Activated CD4-positive, alpha-beta memory T cell treated with anti-CD3 and anti-CD28 coated beads for 36 hours (primary cell): ENCODE data around the gene DAB1. TPM values are rescaled to one million over a fixed set of nuclear protein-coding genes. Genes with fewer than 3 reads are reported as not detected.

Experiments
- CTCF ChIA-PET: fragments of 350-600 bp; sonication (Branson Sonifier 250); formaldehyde crosslinking; loops from one replicate; lab custom pipeline; 2021; ENCODE audit warnings: antibody characterized with exemption, inconsistent platforms; lab: Charles Lee
- POLR2A ChIA-PET: fragments of 350-600 bp; sonication (Branson Sonifier 250); formaldehyde crosslinking; loops from one replicate; lab custom pipeline; 2021; ENCODE audit warnings: antibody characterized with exemption; lab: Charles Lee
- DNase-seq: peaks from one replicate; pipeline ENCODE4 v3.0.0-alpha.2; 2020
- H3K27ac Mint-ChIP-seq: one replicate; pipeline ENCODE4 v1.8.0; 2021; ENCODE audit warnings: mixed read lengths
- H3K27me3 Mint-ChIP-seq: one replicate; pipeline ENCODE4 v1.8.0; 2021; ENCODE audit warnings: mixed read lengths
- H3K36me3 Mint-ChIP-seq: one replicate; pipeline ENCODE4 v1.8.0; 2021; ENCODE audit warnings: mixed read lengths
- H3K4me1 Mint-ChIP-seq: one replicate; pipeline ENCODE4 v1.8.0; 2021; ENCODE audit warnings: low read depth, mixed read lengths
- H3K4me3 Mint-ChIP-seq: one replicate; pipeline ENCODE4 v1.8.0; 2021; ENCODE audit warnings: mild to moderate bottlenecking, mixed read lengths
- H3K9me3 Mint-ChIP-seq: one replicate; pipeline ENCODE4 v1.8.0; 2021; ENCODE audit warnings: mixed read lengths
- intact Hi-C: fragments of 100-400 bp; cut with micrococcal nuclease; formaldehyde crosslinking; loops from one replicate; pipeline ENCODE4 v1.15.1; 2023
- total RNA-seq, 2 experiments: library from RNA; stranded (reverse); gene quantifications; one replicate each; pipeline ENCODE4 v1.2.3, GENCODE V29; 2021

Gene DAB1
- total RNA-seq, 2 experiments from 2014 or later: 0.24 to 0.46 TPM

- ChIA-PET POLR2A (no interaction called here), CTCF (no interaction called here)
- intact Hi-C loops: no loop called here
- Mint-ChIP-seq H3K27ac (no peak overlapping the region), H3K36me3 (no peaks in the 10 kb centered on the region), H3K4me1 (no peaks in the 10 kb centered on the region), H3K9me3 (no peaks in the 10 kb centered on the region), H3K27me3 (no peaks in the 10 kb centered on the region), H3K4me3 (no peak overlapping the region)
- no peak for DNase-seq
These were observed 403.6 kb downstream of the DAB1 start for GRCh38 chr1:57020216-57020615.

- Mint-ChIP-seq H3K36me3 (no peaks in the 10 kb centered on the region), H3K27me3 (no peaks in the 10 kb centered on the region), H3K27ac (no peak overlapping the region), H3K9me3 (no peaks in the 10 kb centered on the region), H3K4me3 (no peak overlapping the region), H3K4me1 (no peaks in the 10 kb centered on the region)
- DNase-seq: no peak
- ChIA-PET POLR2A (no interaction called here), CTCF (no interaction called here)
- intact Hi-C loops: no loop called here
These were observed 404.5 kb downstream of the DAB1 start for GRCh38 chr1:57019236-57019839.

- Mint-ChIP-seq H3K27me3 (no peaks in the 10 kb centered on the region), H3K9me3 (no peaks in the 10 kb centered on the region), H3K27ac (no peak overlapping the region), H3K4me1 (no peaks in the 10 kb centered on the region), H3K36me3 (no peaks in the 10 kb centered on the region), H3K4me3 (no peak overlapping the region)
- POLR2A ChIA-PET: no interaction called here
- DNase-seq: no peak
- intact Hi-C loops: no loop called here
- CTCF ChIA-PET: no interaction called here
These were observed 405.7 kb downstream of the DAB1 start for GRCh38 chr1:57018119-57018518.

GRCh38 chr1:57017717-57018116, 406.1 kb downstream of the DAB1 start:
- H3K27ac Mint-ChIP-seq: no peak overlapping the region
- no peak for DNase-seq
- H3K27me3 Mint-ChIP-seq: no peaks in the 10 kb centered on the region
- no peaks in the 10 kb centered on the region for H3K9me3 Mint-ChIP-seq
- H3K36me3 Mint-ChIP-seq: no peaks in the 10 kb centered on the region
- no peak overlapping the region for H3K4me3 Mint-ChIP-seq
- H3K4me1 Mint-ChIP-seq: no peaks in the 10 kb centered on the region
- ChIA-PET POLR2A (no interaction called here), CTCF (no interaction called here)
- intact Hi-C loops: no loop called here

- H3K9me3 Mint-ChIP-seq: no peaks in the 10 kb centered on the region
- ChIA-PET POLR2A (no interaction called here), CTCF (no interaction called here)
- no peak for DNase-seq
- H3K36me3 Mint-ChIP-seq: no peaks in the 10 kb centered on the region
- H3K4me3 Mint-ChIP-seq: no peak overlapping the region
- H3K27ac Mint-ChIP-seq: no peak overlapping the region
- intact Hi-C loops: no loop called here
- no peaks in the 10 kb centered on the region for H3K4me1 Mint-ChIP-seq
- H3K27me3 Mint-ChIP-seq: no peaks in the 10 kb centered on the region
These were observed 406.7 kb downstream of the DAB1 start for GRCh38 chr1:57017200-57017599.

- DNase-seq: no peak
- intact Hi-C loops: no loop called here
- Mint-ChIP-seq H3K36me3 (no peaks in the 10 kb centered on the region), H3K27ac (no peak overlapping the region), H3K4me3 (no peak overlapping the region), H3K9me3 (no peaks in the 10 kb centered on the region), H3K4me1 (no peaks in the 10 kb centered on the region), H3K27me3 (peaks cover 2% of the 10 kb centered on the region)
- ChIA-PET POLR2A (no interaction called here), CTCF (no interaction called here)
These were observed 408.8 kb downstream of the DAB1 start for GRCh38 chr1:57015071-57015470.

- Mint-ChIP-seq H3K4me3 (no peak overlapping the region), H3K9me3 (no peaks in the 10 kb centered on the region), H3K4me1 (no peaks in the 10 kb centered on the region), H3K36me3 (no peaks in the 10 kb centered on the region), H3K27me3 (peaks cover 2% of the 10 kb centered on the region), H3K27ac (no peak overlapping the region)
- ChIA-PET CTCF (no interaction called here), POLR2A (no interaction called here)
- no peak for DNase-seq
- intact Hi-C loops: no loop called here
These were observed 410.3 kb downstream of the DAB1 start for GRCh38 chr1:57013522-57013921.

GRCh38 chr1:57012315-57012714, 411.5 kb downstream of the DAB1 start:
- CTCF ChIA-PET: no interaction called here
- DNase-seq: no peak
- Mint-ChIP-seq H3K27ac (no peak overlapping the region), H3K4me3 (no peak overlapping the region), H3K27me3 (peaks cover 2% of the 10 kb centered on the region), H3K4me1 (no peaks in the 10 kb centered on the region), H3K36me3 (no peaks in the 10 kb centered on the region), H3K9me3 (no peaks in the 10 kb centered on the region)
- POLR2A ChIA-PET: no interaction called here
- intact Hi-C loops: no loop called here

- no peak for DNase-seq
- CTCF ChIA-PET: no interaction called here
- H3K36me3 Mint-ChIP-seq: no peaks in the 10 kb centered on the region
- H3K9me3 Mint-ChIP-seq: no peaks in the 10 kb centered on the region
- H3K4me1 Mint-ChIP-seq: no peaks in the 10 kb centered on the region
- H3K27ac Mint-ChIP-seq: no peak overlapping the region
- POLR2A ChIA-PET: no interaction called here
- intact Hi-C loops: no loop called here
- peaks cover 2% of the 10 kb centered on the region for H3K27me3 Mint-ChIP-seq
- no peak overlapping the region for H3K4me3 Mint-ChIP-seq
These were observed 413.3 kb downstream of the DAB1 start for GRCh38 chr1:57010511-57010910.

- no peaks in the 10 kb centered on the region for H3K9me3 Mint-ChIP-seq
- DNase-seq: no peak
- CTCF ChIA-PET: no interaction called here
- intact Hi-C loops: no loop called here
- H3K4me1 Mint-ChIP-seq: no peaks in the 10 kb centered on the region
- peaks cover 2% of the 10 kb centered on the region for H3K27me3 Mint-ChIP-seq
- POLR2A ChIA-PET: no interaction called here
- no peak overlapping the region for H3K27ac Mint-ChIP-seq
- no peak overlapping the region for H3K4me3 Mint-ChIP-seq
- H3K36me3 Mint-ChIP-seq: no peaks in the 10 kb centered on the region
These were observed 415.9 kb downstream of the DAB1 start for GRCh38 chr1:57007948-57008347.

- Mint-ChIP-seq H3K27me3 (peaks cover 2% of the 10 kb centered on the region), H3K4me1 (no peaks in the 10 kb centered on the region), H3K36me3 (no peaks in the 10 kb centered on the region), H3K4me3 (no peak overlapping the region), H3K9me3 (no peaks in the 10 kb centered on the region), H3K27ac (no peak overlapping the region)
- no peak for DNase-seq
- POLR2A ChIA-PET: no interaction called here
- intact Hi-C loops: no loop called here
- CTCF ChIA-PET: interaction anchor here (0.7 kb wide), 1 partner anchor 539 kb away, joined by 3 read pairs; no protein-coding TSS in a partner anchor
These were observed 416.4 kb downstream of the DAB1 start for GRCh38 chr1:57007472-57007871.

- CTCF ChIA-PET: no interaction called here
- intact Hi-C loops: no loop called here
- POLR2A ChIA-PET: interaction anchor here (0.6 kb wide), 1 partner anchor 259 kb away, joined by 3 read pairs; no protein-coding TSS in a partner anchor
- Mint-ChIP-seq H3K4me3 (no peak overlapping the region), H3K9me3 (no peaks in the 10 kb centered on the region), H3K27me3 (no peaks in the 10 kb centered on the region), H3K36me3 (no peaks in the 10 kb centered on the region), H3K27ac (no peak overlapping the region), H3K4me1 (no peaks in the 10 kb centered on the region)
- DNase-seq: no peak
These were observed 420.3 kb downstream of the DAB1 start for GRCh38 chr1:57003398-57004139.
